Measurements from ENCODE around the gene PRKG1. TPM values are rescaled to one million over a fixed set of nuclear protein-coding genes. Genes with fewer than 3 reads are reported as not detected.
"Not testable (repeated sequence)": the region's sequence is repeated elsewhere in the genome, so short reads cannot be mapped to it uniquely, and the experiment has no call there.

PRKG1 gene
- total RNA-seq, 1 experiment from 2014 or later = 0.09 TPM

DNA sequence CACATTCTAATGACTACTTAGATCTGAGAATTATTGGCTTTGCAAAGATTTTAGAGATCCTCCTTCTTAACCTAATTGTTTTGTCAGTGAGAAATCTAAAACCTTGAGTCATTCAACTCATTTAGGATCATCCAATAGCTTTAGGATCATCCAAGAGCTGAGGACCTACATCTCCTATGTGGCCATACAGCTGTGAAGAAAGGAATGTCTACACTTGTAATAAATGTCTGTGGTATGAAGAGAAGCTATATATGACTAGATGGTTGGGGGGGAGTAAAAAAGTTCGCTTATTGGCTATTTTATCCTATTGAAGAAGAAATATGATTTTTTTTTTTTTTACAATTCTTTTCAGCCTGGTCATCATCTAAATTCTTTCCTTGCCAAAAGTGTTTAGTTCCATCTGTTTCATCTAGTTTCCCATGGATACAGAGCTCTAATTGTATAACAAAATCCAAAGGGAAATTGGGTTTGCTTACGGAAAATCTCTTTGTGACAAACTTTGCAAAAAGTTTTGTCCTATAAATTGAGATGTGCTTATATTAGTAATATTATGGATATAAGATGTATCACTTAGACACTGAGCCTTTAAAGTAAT lies 196.7 kb downstream of the PRKG1 start:
- CTCF ChIA-PET = no interaction called here
- intact Hi-C loops (cut with micrococcal nuclease; ENCODE audit: unreplicated experiment) = no loop called here
- no peak overlapping the region for H3K27ac Mint-ChIP-seq (ENCODE audit: unreplicated experiment)
- H3K27me3 ChIP-seq (replicated peaks; ENCODE audit: control insufficient read depth, insufficient read depth, low read length) = no peaks in the 10 kb centered on the region
- POLR2A ChIA-PET = no interaction called here
- H3K9me3 Mint-ChIP-seq (ENCODE audit: unreplicated experiment) = no peaks in the 10 kb centered on the region
- peaks cover 5% of the 10 kb centered on the region for H3K27me3 Mint-ChIP-seq (ENCODE audit: insufficient read depth, unreplicated experiment)
- H3K4me3 ChIP-seq (ENCODE audit: low read depth, low read length) = no peak overlapping the region
- no peak for TF ChIP-seq CTCF (IDR thresholded peaks at IDR 0.05; ENCODE audit: insufficient read depth in 1 of 2, low read depth in 1 of 2, low read length in 1 of 2, severe bottlenecking in 1 of 2, unreplicated experiment in 1 of 2)
- H3K36me3 Mint-ChIP-seq (ENCODE audit: insufficient read depth, unreplicated experiment) = no peaks in the 10 kb centered on the region
- no TSS peak for BruUV-seq (replicated peaks)
- DNase-seq = no peak
- no peaks in the 10 kb centered on the region for H3K9me3 ChIP-seq
- no peaks in the 10 kb centered on the region for H3K36me3 ChIP-seq (ENCODE audit: control insufficient read depth, insufficient read depth, low read length)
- no peak overlapping the region for H3K4me3 Mint-ChIP-seq (ENCODE audit: unreplicated experiment)
- H3K4me1 Mint-ChIP-seq (ENCODE audit: low read depth, unreplicated experiment) = no peaks in the 10 kb centered on the region
- no peaks in the 10 kb centered on the region for H3K4me1 ChIP-seq

DNA sequence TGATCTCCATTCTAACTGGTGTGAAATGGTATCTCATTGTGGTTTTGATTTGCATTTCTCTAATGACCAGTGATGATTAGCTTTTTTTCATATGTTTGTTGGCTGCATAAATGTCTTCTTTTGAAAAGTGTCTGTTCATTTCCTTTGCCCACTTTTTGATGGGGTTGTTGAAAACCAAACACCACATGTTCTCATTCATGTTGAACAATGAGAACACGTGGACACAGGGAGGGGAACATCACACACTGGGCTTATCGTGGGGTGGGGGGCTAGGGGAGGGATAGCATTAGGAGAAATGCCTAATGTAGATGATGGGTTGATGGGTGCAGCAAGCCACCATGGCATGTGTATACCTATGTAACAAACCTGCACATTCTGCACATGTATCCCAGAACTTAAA lies 197.8 kb downstream of the PRKG1 start:
- H3K36me3 ChIP-seq (ENCODE audit: control insufficient read depth, insufficient read depth, low read length); H3K36me3 Mint-ChIP-seq (ENCODE audit: insufficient read depth, unreplicated experiment); H3K4me3 ChIP-seq (ENCODE audit: low read depth, low read length); CTCF ChIA-PET; H3K9me3 ChIP-seq; H3K27ac Mint-ChIP-seq (ENCODE audit: unreplicated experiment); H3K4me3 Mint-ChIP-seq (ENCODE audit: unreplicated experiment); H3K9me3 Mint-ChIP-seq (ENCODE audit: unreplicated experiment); H3K27me3 ChIP-seq (replicated peaks; ENCODE audit: control insufficient read depth, insufficient read depth, low read length); BruUV-seq (replicated peaks); intact Hi-C loops (cut with micrococcal nuclease; ENCODE audit: unreplicated experiment); H3K27me3 Mint-ChIP-seq (ENCODE audit: insufficient read depth, unreplicated experiment); DNase-seq; H3K4me1 ChIP-seq; POLR2A ChIA-PET; H3K4me1 Mint-ChIP-seq (ENCODE audit: low read depth, unreplicated experiment): not testable (repeated sequence)

DNA sequence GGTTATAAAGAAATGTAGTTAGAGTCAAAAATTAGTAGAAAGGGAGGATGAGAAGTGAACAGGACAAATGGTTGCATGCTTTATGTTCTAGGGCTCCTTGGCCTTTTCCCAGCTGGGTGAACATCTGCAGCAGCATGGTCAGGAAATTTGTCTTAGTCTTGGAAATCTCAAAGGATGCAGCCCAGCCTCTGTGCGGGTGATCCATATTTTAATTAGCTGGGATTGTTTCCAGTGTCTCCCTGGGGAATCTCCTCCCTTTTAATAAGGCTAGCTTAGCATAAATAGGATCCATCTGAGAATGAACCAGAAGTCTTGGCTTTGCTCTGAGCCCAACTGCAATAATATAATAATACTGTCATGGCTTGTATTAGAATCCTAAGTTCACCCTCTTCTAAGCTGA lies 198.3 kb downstream of the PRKG1 start:
- no peak overlapping the region for H3K4me3 ChIP-seq (ENCODE audit: low read depth, low read length)
- no peaks in the 10 kb centered on the region for H3K36me3 ChIP-seq (ENCODE audit: control insufficient read depth, insufficient read depth, low read length)
- no peak for TF ChIP-seq CTCF (IDR thresholded peaks at IDR 0.05; ENCODE audit: insufficient read depth in 1 of 2, low read depth in 1 of 2, low read length in 1 of 2, severe bottlenecking in 1 of 2, unreplicated experiment in 1 of 2)
- ChIA-PET POLR2A (no interaction called here), CTCF (no interaction called here)
- Mint-ChIP-seq H3K4me3 (ENCODE audit: unreplicated experiment) (no peak overlapping the region), H3K4me1 (ENCODE audit: low read depth, unreplicated experiment) (no peaks in the 10 kb centered on the region), H3K27ac (ENCODE audit: unreplicated experiment) (no peak overlapping the region), H3K36me3 (ENCODE audit: insufficient read depth, unreplicated experiment) (no peaks in the 10 kb centered on the region), H3K27me3 (ENCODE audit: insufficient read depth, unreplicated experiment) (peaks cover 5% of the 10 kb centered on the region), H3K9me3 (ENCODE audit: unreplicated experiment) (no peaks in the 10 kb centered on the region)
- intact Hi-C loops (cut with micrococcal nuclease; ENCODE audit: unreplicated experiment) = no loop called here
- no peak for DNase-seq
- H3K27me3 ChIP-seq (replicated peaks; ENCODE audit: control insufficient read depth, insufficient read depth, low read length) = no peaks in the 10 kb centered on the region
- BruUV-seq (replicated peaks) = no TSS peak
- no peaks in the 10 kb centered on the region for H3K9me3 ChIP-seq
- no peaks in the 10 kb centered on the region for H3K4me1 ChIP-seq

GRCh38 chr10:51273574-51273973 lies 199.3 kb downstream of the PRKG1 start:
- Histone ChIP-seq H3K4me1 (no peaks in the 10 kb centered on the region), H3K9me3 (no peaks in the 10 kb centered on the region), H3K36me3 (ENCODE audit: control insufficient read depth, insufficient read depth, low read length) (no peaks in the 10 kb centered on the region), H3K27me3 (replicated peaks; ENCODE audit: control insufficient read depth, insufficient read depth, low read length) (no peaks in the 10 kb centered on the region), H3K4me3 (ENCODE audit: low read depth, low read length) (no peak overlapping the region)
- no peak for DNase-seq
- intact Hi-C loops (cut with micrococcal nuclease; ENCODE audit: unreplicated experiment) = no loop called here
- ChIA-PET POLR2A (no interaction called here), CTCF (no interaction called here)
- no peak overlapping the region for H3K27ac Mint-ChIP-seq (ENCODE audit: unreplicated experiment)
- no peak for TF ChIP-seq CTCF (IDR thresholded peaks at IDR 0.05; ENCODE audit: insufficient read depth in 1 of 2, low read depth in 1 of 2, low read length in 1 of 2, severe bottlenecking in 1 of 2, unreplicated experiment in 1 of 2)
- no peak overlapping the region for H3K4me3 Mint-ChIP-seq (ENCODE audit: unreplicated experiment)
- no TSS peak for BruUV-seq (replicated peaks)
- H3K36me3 Mint-ChIP-seq (ENCODE audit: insufficient read depth, unreplicated experiment) = no peaks in the 10 kb centered on the region
- H3K4me1 Mint-ChIP-seq (ENCODE audit: low read depth, unreplicated experiment) = no peaks in the 10 kb centered on the region
- no peaks in the 10 kb centered on the region for H3K9me3 Mint-ChIP-seq (ENCODE audit: unreplicated experiment)
- peaks cover 3% of the 10 kb centered on the region for H3K27me3 Mint-ChIP-seq (ENCODE audit: insufficient read depth, unreplicated experiment)

- intact Hi-C loops (cut with micrococcal nuclease; ENCODE audit: unreplicated experiment); POLR2A ChIA-PET; BruUV-seq (replicated peaks); H3K27ac Mint-ChIP-seq (ENCODE audit: unreplicated experiment); H3K4me3 ChIP-seq (ENCODE audit: low read depth, low read length); H3K4me1 Mint-ChIP-seq (ENCODE audit: low read depth, unreplicated experiment); H3K27me3 Mint-ChIP-seq (ENCODE audit: insufficient read depth, unreplicated experiment); H3K4me1 ChIP-seq; H3K9me3 ChIP-seq; H3K4me3 Mint-ChIP-seq (ENCODE audit: unreplicated experiment); H3K9me3 Mint-ChIP-seq (ENCODE audit: unreplicated experiment); H3K27me3 ChIP-seq (replicated peaks; ENCODE audit: control insufficient read depth, insufficient read depth, low read length); H3K36me3 ChIP-seq (ENCODE audit: control insufficient read depth, insufficient read depth, low read length); CTCF ChIA-PET; DNase-seq; H3K36me3 Mint-ChIP-seq (ENCODE audit: insufficient read depth, unreplicated experiment): not testable (repeated sequence)
Observed at GRCh38 chr10:51276097-51276496, 201.8 kb downstream of the PRKG1 start.

Measured in Caco-2 (cell line).